ENCODE measurements around the gene DRC3. TPM values are rescaled to one million over a fixed set of nuclear protein-coding genes. Genes with fewer than 3 reads are reported as not detected.
A peak's percentile ranks its signal among the peaks of the same experiment; 100 is the strongest.

The DRC3 gene
- total RNA-seq, 2 donors from 2014 or later: 2.0 to 2.6 TPM

DNA sequence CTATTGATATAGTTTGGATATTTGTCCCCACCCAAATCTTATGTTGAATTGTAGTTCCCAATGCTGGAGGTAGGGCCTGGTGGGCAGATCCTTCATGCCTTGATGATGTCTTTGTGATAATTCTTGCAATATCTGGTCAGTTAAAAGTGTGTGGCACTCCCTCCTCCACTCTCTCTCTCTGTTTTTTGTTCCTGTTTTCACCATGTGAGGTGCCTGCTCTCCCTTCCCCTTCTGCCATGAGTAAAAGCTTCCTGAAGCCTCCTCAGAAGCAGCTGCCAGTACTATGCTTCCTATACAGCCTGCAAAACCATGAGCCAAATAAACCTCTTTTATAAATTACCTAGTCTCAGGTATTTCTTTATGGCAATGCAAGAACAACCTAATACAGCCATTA lies 47.8 kb upstream of the DRC3 start:
- Mint-ChIP-seq H3K36me3 (ENCODE audit: low read depth) (no peaks in the 10 kb centered on the region), H3K27ac (no peak overlapping the region), H3K9me3 (no peaks in the 10 kb centered on the region), H3K4me1 (peaks cover 36% of the 10 kb centered on the region), H3K27me3 (ENCODE audit: insufficient read depth) (no peaks in the 10 kb centered on the region), H3K4me3 (no peak overlapping the region)
- Histone ChIP-seq H3K4me1 (ENCODE audit: control insufficient read depth, insufficient read depth, low read length) (peaks cover 20% of the 10 kb centered on the region), H3K9ac (ENCODE audit: extremely low read depth, low read length, poor library complexity, severe bottlenecking) (no peak overlapping the region), H3K4me3 (ENCODE audit: low read length) (no peak overlapping the region), H3K27me3 (ENCODE audit: control insufficient read depth, insufficient read depth, low read length, poor library complexity, severe bottlenecking) (no peaks in the 10 kb centered on the region), H3K9me3 (ENCODE audit: control insufficient read depth, low read length) (no peaks in the 10 kb centered on the region), H3K36me3 (ENCODE audit: control insufficient read depth, insufficient read depth, low read length) (no peaks in the 10 kb centered on the region), H3K27ac (ENCODE audit: low read depth, low read length) (no peak overlapping the region)
- DNase-seq: no peak
- peak; percentile 13 for TF ChIP-seq CTCF (conservative IDR thresholded peaks at IDR 0.05)

DNA sequence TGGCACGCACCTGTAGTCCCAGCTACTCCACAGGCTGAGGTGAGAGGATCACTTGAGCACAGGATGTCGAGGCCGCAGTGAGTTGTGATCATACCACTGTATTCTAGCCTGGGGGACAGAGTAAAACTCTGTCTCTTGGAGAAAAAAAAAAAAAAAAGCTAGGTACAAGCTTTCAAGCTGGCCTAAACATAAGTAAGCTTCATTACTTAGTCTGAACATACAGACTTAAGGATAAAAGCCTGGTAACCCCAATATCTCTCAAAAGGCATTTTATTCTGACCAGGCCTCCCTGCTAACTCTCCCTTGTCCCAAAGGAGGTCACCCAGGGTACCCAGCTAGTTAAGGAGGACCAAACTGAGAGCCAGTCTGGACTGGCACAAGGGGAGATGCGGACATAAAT lies 46.6 kb upstream of the DRC3 start:
- TF ChIP-seq CTCF (conservative IDR thresholded peaks at IDR 0.05): no peak
- no peak overlapping the region for H3K4me3 ChIP-seq (ENCODE audit: low read length)
- no peaks in the 10 kb centered on the region for H3K36me3 Mint-ChIP-seq (ENCODE audit: low read depth)
- H3K27me3 ChIP-seq (ENCODE audit: control insufficient read depth, insufficient read depth, low read length, poor library complexity, severe bottlenecking): no peaks in the 10 kb centered on the region
- H3K4me1 Mint-ChIP-seq: peaks cover 32% of the 10 kb centered on the region
- H3K4me3 Mint-ChIP-seq: no peak overlapping the region
- no peaks in the 10 kb centered on the region for H3K36me3 ChIP-seq (ENCODE audit: control insufficient read depth, insufficient read depth, low read length)
- no peaks in the 10 kb centered on the region for H3K9me3 ChIP-seq (ENCODE audit: control insufficient read depth, low read length)
- no peak overlapping the region for H3K9ac ChIP-seq (ENCODE audit: extremely low read depth, low read length, poor library complexity, severe bottlenecking)
- no peaks in the 10 kb centered on the region for H3K9me3 Mint-ChIP-seq
- H3K27me3 Mint-ChIP-seq (ENCODE audit: insufficient read depth): no peaks in the 10 kb centered on the region
- no peak for DNase-seq
- WGBS, 2 experiments (ENCODE audit: insufficient coverage in 1 of 2, insufficient read length in 1 of 2): 85 to 88% methylated on average over 4 of the region's 4 CpGs
- H3K27ac ChIP-seq (ENCODE audit: low read depth, low read length): no peak overlapping the region
- no peak overlapping the region for H3K27ac Mint-ChIP-seq
- H3K4me1 ChIP-seq (ENCODE audit: control insufficient read depth, insufficient read depth, low read length): peaks cover 17% of the 10 kb centered on the region

- Histone ChIP-seq H3K27ac (ENCODE audit: low read depth, low read length) (no peak overlapping the region), H3K4me3 (ENCODE audit: low read length) (no peak overlapping the region), H3K4me1 (ENCODE audit: control insufficient read depth, insufficient read depth, low read length) (peaks cover 10% of the 10 kb centered on the region), H3K9ac (ENCODE audit: extremely low read depth, low read length, poor library complexity, severe bottlenecking) (no peak overlapping the region), H3K36me3 (ENCODE audit: control insufficient read depth, insufficient read depth, low read length) (no peaks in the 10 kb centered on the region), H3K27me3 (ENCODE audit: control insufficient read depth, insufficient read depth, low read length, poor library complexity, severe bottlenecking) (no peaks in the 10 kb centered on the region), H3K9me3 (ENCODE audit: control insufficient read depth, low read length) (no peaks in the 10 kb centered on the region)
- no peak for DNase-seq
- 85 to 92% methylated on average over 2 to 5 of the region's 5 CpGs for WGBS, 2 experiments (ENCODE audit: insufficient coverage in 1 of 2, insufficient read length in 1 of 2)
- Mint-ChIP-seq H3K36me3 (ENCODE audit: low read depth) (no peaks in the 10 kb centered on the region), H3K4me1 (peaks cover 24% of the 10 kb centered on the region), H3K27me3 (ENCODE audit: insufficient read depth) (no peaks in the 10 kb centered on the region), H3K4me3 (no peak overlapping the region), H3K27ac (no peak overlapping the region), H3K9me3 (no peaks in the 10 kb centered on the region)
- no peak for TF ChIP-seq CTCF (conservative IDR thresholded peaks at IDR 0.05)
Observed at GRCh38 chr17:17926840-17927449, 45.7 kb upstream of the DRC3 start.
